ENCODE results near the gene H3-3A. TPM values are rescaled to one million over a fixed set of nuclear protein-coding genes. Genes with fewer than 3 reads are reported as not detected.
A peak's percentile ranks its signal among the peaks of the same experiment; 100 is the strongest.

The H3-3A gene
- polyA plus RNA-seq, 1 of the 3 experiments (the other 2 are of a cell fraction): 315 TPM

DNA sequence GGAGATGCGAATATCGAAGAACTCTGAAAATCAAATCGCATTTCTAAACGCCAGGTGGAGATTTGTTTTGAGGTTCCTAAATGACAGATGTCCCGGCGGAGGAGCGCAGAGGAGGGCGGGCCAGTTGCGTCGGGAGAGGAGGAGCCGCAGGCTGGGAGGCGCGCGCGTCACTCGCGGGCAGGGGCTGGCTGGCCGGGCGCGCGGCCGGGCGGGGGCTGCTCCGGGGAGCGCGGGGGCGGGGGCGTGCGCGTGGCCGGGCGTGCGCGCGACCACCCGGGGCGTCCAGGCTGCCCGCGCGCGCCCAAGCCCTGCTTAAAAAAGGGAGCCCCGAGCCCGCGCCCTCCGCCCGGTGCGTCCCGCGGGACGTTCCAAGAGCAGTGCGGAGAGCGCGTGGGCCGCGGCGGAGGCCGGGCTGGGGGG is 47.3 kb downstream of the H3-3A start:
- Histone ChIP-seq H3K9me2 (no peaks in the 10 kb centered on the region), H3F3A (replicated peaks; ENCODE audit: insufficient read depth) (peaks cover 5% of the 10 kb centered on the region), H3K4me2 (peak overlapping the region; percentile 98), H3K27ac (ENCODE audit: low read depth in 2 of 2, low read length in 1 of 2) (peak overlapping the region; percentile 84 to 95), H4K20me1 (ENCODE audit: insufficient read depth) (no peaks in the 10 kb centered on the region), H2AFZ (ENCODE audit: low read depth) (peak overlapping the region; percentile 95), H3K9me3 (no peaks in the 10 kb centered on the region), H3K4me1 (ENCODE audit: control insufficient read depth in 1 of 2, insufficient read depth in 2 of 2, low read depth in 1 of 2, low read length in 1 of 2) (peaks cover 15 to 19% of the 10 kb centered on the region in 2 experiments; a peak in 3 of 4 replicates), H3K36me3 (replicated peaks in 1 of 2; ENCODE audit: control insufficient read depth in 1 of 2, insufficient read depth in 2 of 2, low read length in 1 of 2) (no peaks in the 10 kb centered on the region), H3K4me3 (ENCODE audit: low read depth in 2 of 2, low read length in 1 of 2) (peak overlapping the region; percentile 58 to 71), H3K9ac (peak overlapping the region; percentile 81), H3K27me3 (ENCODE audit: insufficient read depth) (no peaks in the 10 kb centered on the region), H3K79me2 (ENCODE audit: insufficient read depth) (no peaks in the 10 kb centered on the region)
- TF ChIP-seq NRF1 (IDR thresholded peaks at IDR 0.05; ENCODE audit: low read depth, low read length) (peak; percentile 56), NFIC (IDR thresholded peaks at IDR 0.05; ENCODE audit: borderline replicate concordance) (no peak), TEAD4 (IDR thresholded peaks at IDR 0.05; ENCODE audit: borderline replicate concordance, insufficient read depth) (no peak), RXRA (IDR thresholded peaks at IDR 0.05; ENCODE audit: borderline replicate concordance, low read depth) (no peak), MXI1 (IDR thresholded peaks at IDR 0.05; ENCODE audit: low read depth, low read length) (peak; percentile 78; the same call in 1 of the 2 replicates), JUND (IDR thresholded peaks at IDR 0.05) (no peak), SMC3 (IDR thresholded peaks at IDR 0.05; ENCODE audit: low read depth, low read length) (no peak), FOXM1 (IDR thresholded peaks at IDR 0.05; ENCODE audit: low read depth) (no peak), TAF1 (IDR thresholded peaks at IDR 0.05; ENCODE audit: borderline replicate concordance, low read depth, low read length) (no peak; the same call in 1 of the 2 replicates), ELF1 (IDR thresholded peaks at IDR 0.05) (no peak), YY1 (IDR thresholded peaks at IDR 0.05; ENCODE audit: low read depth) (no peak), POLR2AphosphoS5 (IDR thresholded peaks at IDR 0.05; ENCODE audit: low read depth, low read length) (peak; percentile 54; the same call in 1 of the 2 replicates), EZH2phosphoT487 (IDR thresholded peaks at IDR 0.05; ENCODE audit: borderline replicate concordance, low read depth) (no peak), RAD21 (IDR thresholded peaks at IDR 0.05; ENCODE audit: low read length) (peak; percentile 24; the same call in 1 of the 2 replicates), FOSL2 (IDR thresholded peaks at IDR 0.05; ENCODE audit: borderline replicate concordance, low read depth) (no peak), EP300 (IDR thresholded peaks at IDR 0.05; ENCODE audit: borderline replicate concordance in 1 of 2, low read depth in 1 of 2, low read length in 1 of 2) (no peak), SIN3A (IDR thresholded peaks at IDR 0.05; ENCODE audit: borderline replicate concordance, low read depth, low read length) (peak; percentile 10; the same call in 1 of the 2 replicates), FOXJ3 (CRISPR knock-in tag; IDR thresholded peaks at IDR 0.05) (no peak), GATA2 (CRISPR knock-in tag; IDR thresholded peaks at IDR 0.05) (no peak)
- TF ChIP-seq, protein P1, sequence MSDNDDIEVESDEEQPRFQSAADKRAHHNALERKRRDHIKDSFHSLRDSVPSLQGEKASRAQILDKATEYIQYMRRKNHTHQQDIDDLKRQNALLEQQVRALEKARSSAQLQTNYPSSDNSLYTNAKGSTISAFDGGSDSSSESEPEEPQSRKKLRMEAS (IDR thresholded peaks at IDR 0.05; ENCODE audit: low read depth): peak; percentile 36; the same call in 1 of the 2 replicates
- TF ChIP-seq, protein P2, sequence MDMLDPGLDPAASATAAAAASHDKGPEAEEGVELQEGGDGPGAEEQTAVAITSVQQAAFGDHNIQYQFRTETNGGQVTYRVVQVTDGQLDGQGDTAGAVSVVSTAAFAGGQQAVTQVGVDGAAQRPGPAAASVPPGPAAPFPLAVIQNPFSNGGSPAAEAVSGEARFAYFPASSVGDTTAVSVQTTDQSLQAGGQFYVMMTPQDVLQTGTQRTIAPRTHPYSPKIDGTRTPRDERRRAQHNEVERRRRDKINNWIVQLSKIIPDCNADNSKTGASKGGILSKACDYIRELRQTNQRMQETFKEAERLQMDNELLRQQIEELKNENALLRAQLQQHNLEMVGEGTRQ (IDR thresholded peaks at IDR 0.05; ENCODE audit: borderline replicate concordance, low read depth, low read length): no peak
- TF ChIP-seq, protein P3, sequence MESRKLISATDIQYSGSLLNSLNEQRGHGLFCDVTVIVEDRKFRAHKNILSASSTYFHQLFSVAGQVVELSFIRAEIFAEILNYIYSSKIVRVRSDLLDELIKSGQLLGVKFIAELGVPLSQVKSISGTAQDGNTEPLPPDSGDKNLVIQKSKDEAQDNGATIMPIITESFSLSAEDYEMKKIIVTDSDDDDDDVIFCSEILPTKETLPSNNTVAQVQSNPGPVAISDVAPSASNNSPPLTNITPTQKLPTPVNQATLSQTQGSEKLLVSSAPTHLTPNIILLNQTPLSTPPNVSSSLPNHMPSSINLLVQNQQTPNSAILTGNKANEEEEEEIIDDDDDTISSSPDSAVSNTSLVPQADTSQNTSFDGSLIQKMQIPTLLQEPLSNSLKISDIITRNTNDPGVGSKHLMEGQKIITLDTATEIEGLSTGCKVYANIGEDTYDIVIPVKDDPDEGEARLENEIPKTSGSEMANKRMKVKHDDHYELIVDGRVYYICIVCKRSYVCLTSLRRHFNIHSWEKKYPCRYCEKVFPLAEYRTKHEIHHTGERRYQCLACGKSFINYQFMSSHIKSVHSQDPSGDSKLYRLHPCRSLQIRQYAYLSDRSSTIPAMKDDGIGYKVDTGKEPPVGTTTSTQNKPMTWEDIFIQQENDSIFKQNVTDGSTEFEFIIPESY (IDR thresholded peaks at IDR 0.05; ENCODE audit: borderline replicate concordance, low read depth): no peak
- TF ChIP-seq, protein P4, sequence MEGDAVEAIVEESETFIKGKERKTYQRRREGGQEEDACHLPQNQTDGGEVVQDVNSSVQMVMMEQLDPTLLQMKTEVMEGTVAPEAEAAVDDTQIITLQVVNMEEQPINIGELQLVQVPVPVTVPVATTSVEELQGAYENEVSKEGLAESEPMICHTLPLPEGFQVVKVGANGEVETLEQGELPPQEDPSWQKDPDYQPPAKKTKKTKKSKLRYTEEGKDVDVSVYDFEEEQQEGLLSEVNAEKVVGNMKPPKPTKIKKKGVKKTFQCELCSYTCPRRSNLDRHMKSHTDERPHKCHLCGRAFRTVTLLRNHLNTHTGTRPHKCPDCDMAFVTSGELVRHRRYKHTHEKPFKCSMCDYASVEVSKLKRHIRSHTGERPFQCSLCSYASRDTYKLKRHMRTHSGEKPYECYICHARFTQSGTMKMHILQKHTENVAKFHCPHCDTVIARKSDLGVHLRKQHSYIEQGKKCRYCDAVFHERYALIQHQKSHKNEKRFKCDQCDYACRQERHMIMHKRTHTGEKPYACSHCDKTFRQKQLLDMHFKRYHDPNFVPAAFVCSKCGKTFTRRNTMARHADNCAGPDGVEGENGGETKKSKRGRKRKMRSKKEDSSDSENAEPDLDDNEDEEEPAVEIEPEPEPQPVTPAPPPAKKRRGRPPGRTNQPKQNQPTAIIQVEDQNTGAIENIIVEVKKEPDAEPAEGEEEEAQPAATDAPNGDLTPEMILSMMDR (IDR thresholded peaks at IDR 0.05): no peak
- TF ChIP-seq, protein P5, sequence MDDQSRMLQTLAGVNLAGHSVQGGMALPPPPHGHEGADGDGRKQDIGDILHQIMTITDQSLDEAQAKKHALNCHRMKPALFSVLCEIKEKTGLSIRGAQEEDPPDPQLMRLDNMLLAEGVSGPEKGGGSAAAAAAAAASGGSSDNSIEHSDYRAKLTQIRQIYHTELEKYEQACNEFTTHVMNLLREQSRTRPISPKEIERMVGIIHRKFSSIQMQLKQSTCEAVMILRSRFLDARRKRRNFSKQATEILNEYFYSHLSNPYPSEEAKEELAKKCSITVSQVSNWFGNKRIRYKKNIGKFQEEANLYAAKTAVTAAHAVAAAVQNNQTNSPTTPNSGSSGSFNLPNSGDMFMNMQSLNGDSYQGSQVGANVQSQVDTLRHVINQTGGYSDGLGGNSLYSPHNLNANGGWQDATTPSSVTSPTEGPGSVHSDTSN (IDR thresholded peaks at IDR 0.05): peak; percentile 65
- TF ChIP-seq, protein P6, sequence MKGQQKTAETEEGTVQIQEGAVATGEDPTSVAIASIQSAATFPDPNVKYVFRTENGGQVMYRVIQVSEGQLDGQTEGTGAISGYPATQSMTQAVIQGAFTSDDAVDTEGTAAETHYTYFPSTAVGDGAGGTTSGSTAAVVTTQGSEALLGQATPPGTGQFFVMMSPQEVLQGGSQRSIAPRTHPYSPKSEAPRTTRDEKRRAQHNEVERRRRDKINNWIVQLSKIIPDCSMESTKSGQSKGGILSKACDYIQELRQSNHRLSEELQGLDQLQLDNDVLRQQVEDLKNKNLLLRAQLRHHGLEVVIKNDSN (IDR thresholded peaks at IDR 0.05; ENCODE audit: borderline replicate concordance, low read depth): no peak
- POLR2A ChIA-PET: interaction anchor here (0.7 to 2.8 kb wide), 7 partner anchors 9 to 47 kb away, joined by 3 to 30 read pairs (median 5); partner anchors contain the start of gene H3-3A
- CTCF ChIA-PET: interaction anchor here (0.7 to 5.7 kb wide), 11 partner anchors 10 to 223 kb away, joined by 3 to 38 read pairs (median 5); no protein-coding TSS in a partner anchor
- peak; percentile 99 for DNase-seq
- WGBS (ENCODE audit: low lambda C conversion rate): 1% methylated on average over 15 of the region's 57 CpGs
